Measurements from ENCODE around the gene CNTNAP1. TPM values are rescaled to one million over a fixed set of nuclear protein-coding genes. Genes with fewer than 3 reads are reported as not detected.

Gene CNTNAP1
- total RNA-seq: 16.7 and 53.1 TPM in 2 replicates

DNA sequence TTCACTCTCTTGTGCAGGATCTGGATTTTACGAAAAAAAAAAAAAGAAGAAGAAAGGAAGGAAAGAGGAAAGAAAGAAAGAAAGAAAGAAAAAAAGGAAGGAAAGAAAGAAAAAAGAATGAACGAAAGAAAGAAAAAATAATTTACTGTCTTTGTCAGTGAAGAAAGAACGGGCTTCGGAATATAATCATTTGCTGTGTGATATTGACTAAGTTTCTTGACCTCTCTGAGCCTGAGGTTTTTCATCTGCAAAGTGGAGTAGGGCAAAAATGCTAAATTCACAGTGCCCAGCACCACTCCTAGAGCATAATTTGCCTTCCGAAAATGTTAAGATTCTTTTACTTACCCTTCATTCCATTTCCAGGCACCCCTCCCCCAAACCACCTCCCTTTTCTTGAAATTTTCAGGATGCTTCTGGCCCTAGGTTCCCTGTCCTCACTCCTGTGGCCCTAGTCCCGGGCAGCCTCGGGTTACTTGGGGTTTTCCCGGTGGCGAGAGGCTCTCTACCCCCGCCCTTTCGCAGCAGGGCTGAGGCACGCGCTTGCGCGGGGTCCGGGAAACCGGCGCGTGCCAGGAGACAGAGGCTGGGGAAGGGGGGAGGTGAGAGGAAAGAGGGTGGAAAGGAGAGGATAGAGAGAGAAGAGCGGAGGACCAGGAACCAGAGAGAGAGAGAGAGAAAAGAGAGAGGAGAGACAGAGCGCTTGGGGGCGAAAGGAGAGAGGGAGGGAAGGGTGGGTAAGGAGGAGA is at the start of gene CNTNAP1:
Gene CNTNAP1, plus strand, starts transcription at position 556 of the 746 bp plus-strand sequence. CDS start 299 bp downstream, outside the sequence.

DNA sequence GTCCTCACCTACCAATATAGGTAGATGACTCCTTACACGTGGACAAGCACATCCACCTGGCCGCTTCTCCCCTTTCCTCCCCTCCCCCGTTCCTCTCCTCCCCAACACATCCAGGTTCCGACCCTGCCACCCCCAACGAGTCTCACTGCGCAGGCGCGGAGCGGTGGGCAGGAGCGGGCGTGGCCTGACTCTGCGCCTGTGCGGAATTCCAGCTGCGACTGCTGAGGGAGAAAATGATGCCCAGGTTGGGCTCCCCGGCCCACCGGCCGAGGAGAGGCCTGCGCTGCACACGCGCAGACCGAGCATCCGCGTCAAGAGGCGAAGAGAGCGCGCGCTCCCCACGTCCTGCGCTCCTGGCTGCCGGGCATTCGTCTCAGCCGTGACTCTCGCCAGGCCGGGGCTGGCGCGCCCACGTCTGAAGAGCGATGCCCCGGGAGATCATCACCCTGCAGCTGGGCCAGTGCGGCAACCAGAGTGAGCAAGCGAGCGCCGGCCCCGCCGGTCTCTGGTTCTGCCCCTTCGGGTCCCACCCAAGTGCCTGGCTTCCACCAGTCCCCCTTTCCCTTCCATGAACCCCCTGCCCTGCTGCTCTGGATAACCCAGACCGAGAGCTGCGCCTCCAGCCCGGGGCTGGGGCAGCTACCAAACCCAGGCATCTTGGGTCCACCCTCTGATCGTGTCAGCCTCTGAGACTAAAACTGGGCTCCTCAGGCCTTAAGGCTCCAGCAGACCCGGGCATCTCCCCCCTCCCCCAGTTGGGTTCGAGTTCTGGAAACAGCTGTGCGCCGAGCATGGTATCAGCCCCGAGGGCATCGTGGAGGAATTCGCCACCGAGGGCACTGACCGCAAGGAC is 23.0 kb upstream of the CNTNAP1 start, which contains the start of gene TUBG2:
Gene TUBG2, plus strand, starts transcription at position 206 of the 853 bp plus-strand sequence. Its CDS starts 220 bp downstream, at position 426.

DNA sequence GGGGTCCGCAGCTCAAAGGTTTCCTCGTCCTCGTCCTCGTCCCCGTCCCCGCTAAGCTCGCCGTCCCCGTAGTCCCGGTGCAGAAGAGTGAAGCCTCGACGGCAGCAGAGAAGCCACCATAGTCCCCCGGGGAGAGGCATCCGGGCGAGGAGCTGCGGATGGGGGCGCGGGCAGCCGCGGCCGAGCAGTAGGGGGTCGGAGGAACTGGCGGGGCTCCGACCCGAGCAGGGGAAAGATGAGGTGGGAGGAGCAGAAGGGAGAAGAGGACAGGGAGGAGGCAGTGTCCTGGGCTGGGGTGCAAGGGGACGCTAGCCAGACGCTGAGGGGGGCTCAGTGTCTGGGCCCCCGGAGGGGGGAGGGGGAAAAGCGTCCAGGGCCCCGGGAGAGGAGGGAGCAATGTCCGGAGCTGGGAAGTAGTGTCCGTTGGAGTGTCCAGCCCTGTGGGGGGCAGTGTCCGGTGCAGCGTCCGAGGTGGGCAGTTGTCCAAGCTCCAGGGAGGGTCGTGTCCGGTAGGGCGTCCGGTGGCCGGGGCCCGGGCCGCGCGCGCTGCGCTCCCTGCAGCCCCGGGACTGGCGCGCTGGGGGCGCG is 5.8 kb upstream of the CNTNAP1 start, which contains the start of gene PLEKHH3:
Gene PLEKHH3, minus strand, starts transcription at position 571 of the 588 bp plus-strand sequence. Its CDS starts 431 bp downstream, at position 140.

DNA sequence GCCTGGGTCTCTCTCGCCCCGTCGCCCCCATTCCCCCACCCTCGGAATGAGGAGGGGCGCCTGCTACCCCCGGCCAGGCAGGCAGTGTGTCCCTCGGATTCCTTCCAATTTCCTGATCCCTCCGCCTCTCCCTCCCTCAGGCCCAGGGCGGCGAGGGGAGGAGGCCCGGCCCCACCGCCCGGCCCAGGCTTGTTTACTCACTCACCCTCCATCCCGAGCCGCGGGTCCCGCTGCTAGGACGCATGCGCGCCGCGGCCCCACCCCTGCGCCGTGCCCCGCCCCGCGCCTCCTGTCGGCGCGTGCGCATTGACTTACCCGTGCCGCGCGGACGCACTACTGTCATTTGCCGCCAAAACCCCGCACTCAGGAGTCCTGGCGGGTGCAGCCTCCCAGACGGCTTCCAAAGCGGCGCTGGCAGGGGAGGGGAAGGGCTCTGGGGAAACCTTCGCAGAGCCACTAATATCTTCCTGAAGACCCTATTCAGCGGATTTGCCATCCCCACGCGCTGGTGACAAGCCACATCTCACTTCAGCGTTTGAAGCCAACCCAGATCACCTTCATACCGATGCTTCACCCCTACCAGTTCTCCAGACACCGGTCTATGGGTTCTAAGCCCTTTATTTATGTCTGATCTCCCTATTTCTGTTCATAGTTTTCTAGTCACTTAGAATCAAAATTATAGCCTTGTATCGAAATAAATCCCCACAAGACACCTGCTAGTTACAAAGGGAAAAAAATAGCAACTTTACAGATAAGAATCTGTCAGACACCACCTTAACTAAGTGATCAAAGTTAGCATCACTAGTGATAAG is 62.7 kb downstream of the CNTNAP1 start, which contains the start of gene EZH1:
Gene EZH1, minus strand, starts transcription at position 235 of the 812 bp plus-strand sequence. CDS start 16,099 bp downstream, outside the sequence.

Other genes starting within 250 kb of the CNTNAP1 start
- 26.4 and 60.2 TPM in 2 replicates for gene ATP6V0A1, start 223.7 kb upstream of the CNTNAP1 start, total RNA-seq
- gene NAGLU, start 146.3 kb upstream of the CNTNAP1 start, total RNA-seq: 21.4 and 26.7 TPM in 2 replicates
- 0.49 and 1.1 TPM in 2 replicates for gene HSD17B1, start 129.6 kb upstream of the CNTNAP1 start, total RNA-seq
- gene COASY, start 120.4 kb upstream of the CNTNAP1 start, total RNA-seq: 13.1 and 23.2 TPM in 2 replicates
- gene MLX, start 115.4 kb upstream of the CNTNAP1 start, total RNA-seq: 27.0 and 33.6 TPM in 2 replicates
- 3.6 and 5.6 TPM in 2 replicates for gene PSMC3IP, start 104.8 kb upstream of the CNTNAP1 start, total RNA-seq
- gene RETREG3, start 73.2 kb upstream of the CNTNAP1 start, total RNA-seq: 40.3 and 50.0 TPM in 2 replicates
- gene TUBG1, start 72.8 kb upstream of the CNTNAP1 start, total RNA-seq: 18.9 and 62.2 TPM in 2 replicates
- gene TUBG2, start 23.2 kb upstream of the CNTNAP1 start, total RNA-seq: 1.9 and 7.4 TPM in 2 replicates
- gene PLEKHH3, start 5.5 kb upstream of the CNTNAP1 start, total RNA-seq: 5.8 and 10.2 TPM in 2 replicates
- gene CCR10, start 688 bp upstream of the CNTNAP1 start, total RNA-seq: 2.1 and 2.2 TPM in 2 replicates
- 9.6 and 18.8 TPM in 2 replicates for gene EZH1, start 62.5 kb downstream of the CNTNAP1 start, total RNA-seq
- gene RAMP2, start 78.7 kb downstream of the CNTNAP1 start, total RNA-seq: 4.4 and 30.8 TPM in 2 replicates
- 35.5 and 41.0 TPM in 2 replicates for gene VPS25, start 90.9 kb downstream of the CNTNAP1 start, total RNA-seq
- gene WNK4, start 98.1 kb downstream of the CNTNAP1 start, total RNA-seq: 1.3 and 13.0 TPM in 2 replicates
- gene COA3, start 116.2 kb downstream of the CNTNAP1 start, total RNA-seq: 55.1 and 59.4 TPM in 2 replicates
- not detected in 2 replicates for gene CNTD1, start 116.3 kb downstream of the CNTNAP1 start, total RNA-seq
- 116 and 169 TPM in 2 replicates for gene BECN1, start 141.8 kb downstream of the CNTNAP1 start, total RNA-seq
- gene PSME3, start 150.9 kb downstream of the CNTNAP1 start, total RNA-seq: 55.7 and 87.4 TPM in 2 replicates
- 0.49 and 0.69 TPM in 2 replicates for gene AOC2, start 162.0 kb downstream of the CNTNAP1 start, total RNA-seq
- 0.31 and 0.32 TPM in 2 replicates for gene AOC3, start 168.7 kb downstream of the CNTNAP1 start, total RNA-seq
- gene G6PC1, start 218.3 kb downstream of the CNTNAP1 start, total RNA-seq: not detected in 2 replicates